Ovary (tissue), 3 donors: ENCODE measurements around the gene UBA3.

Experiments used
- POLR2A ChIP-seq: fragments of 450-650 bp; IDR thresholded peaks from one replicate; pipeline ENCODE4 v1.6.1; 2017; ENCODE audit warnings: antibody characterized with exemption, mild to moderate bottlenecking, moderate library complexity
- TF ChIP-seq, protein P1 (sequence below), 3 donors: fragments of 450-650 bp in 2 of 3; fragments of 200-600 bp in 1 of 3; IDR thresholded peaks; one replicate each; pipeline versions ENCODE4 v1.5.1 to v1.8.0; 2016 to 2022; ENCODE audit warnings: antibody characterized with exemption in 3 of 3, mild to moderate bottlenecking in 1 of 3
- donor health status: DM: no; HTN: no; CAD: no.

DNA sequence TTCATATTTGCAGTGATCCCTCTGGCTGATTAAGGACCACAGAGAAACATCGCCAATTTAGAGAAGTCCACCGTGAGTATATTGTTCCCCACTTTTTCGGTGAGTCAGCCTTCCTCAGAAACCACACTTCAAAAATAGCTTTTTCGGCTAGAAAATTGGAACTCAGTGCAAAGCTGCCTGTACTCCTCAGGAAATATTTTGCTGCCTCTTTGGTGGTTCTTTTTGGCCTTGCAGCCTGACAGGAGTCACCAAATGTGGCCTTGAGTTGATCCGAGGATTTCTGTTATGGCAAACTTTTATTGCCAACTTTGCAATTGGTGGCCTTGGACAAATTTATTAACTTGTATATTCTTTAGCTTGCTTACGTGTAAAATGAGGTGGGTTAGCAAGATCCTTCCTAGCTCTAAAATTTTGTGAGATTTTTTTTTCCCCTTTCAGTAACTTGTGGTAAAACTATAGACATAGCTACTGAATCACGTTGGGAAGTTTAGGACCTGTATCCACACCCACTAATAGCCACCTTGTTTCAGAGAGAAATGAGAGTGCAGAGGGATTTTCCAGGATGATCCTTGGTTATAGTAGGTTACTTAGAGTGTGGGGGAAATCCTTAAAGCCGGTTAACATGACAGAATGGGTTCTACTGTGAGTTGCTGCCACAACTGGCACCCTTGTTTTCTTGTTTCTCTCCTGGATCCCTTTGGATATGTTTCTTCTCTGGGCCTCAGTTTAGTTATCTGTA, 14.5 kb upstream of the UBA3 start:
- no peak for TF ChIP-seq POLR2A
- TF ChIP-seq, protein P1, sequence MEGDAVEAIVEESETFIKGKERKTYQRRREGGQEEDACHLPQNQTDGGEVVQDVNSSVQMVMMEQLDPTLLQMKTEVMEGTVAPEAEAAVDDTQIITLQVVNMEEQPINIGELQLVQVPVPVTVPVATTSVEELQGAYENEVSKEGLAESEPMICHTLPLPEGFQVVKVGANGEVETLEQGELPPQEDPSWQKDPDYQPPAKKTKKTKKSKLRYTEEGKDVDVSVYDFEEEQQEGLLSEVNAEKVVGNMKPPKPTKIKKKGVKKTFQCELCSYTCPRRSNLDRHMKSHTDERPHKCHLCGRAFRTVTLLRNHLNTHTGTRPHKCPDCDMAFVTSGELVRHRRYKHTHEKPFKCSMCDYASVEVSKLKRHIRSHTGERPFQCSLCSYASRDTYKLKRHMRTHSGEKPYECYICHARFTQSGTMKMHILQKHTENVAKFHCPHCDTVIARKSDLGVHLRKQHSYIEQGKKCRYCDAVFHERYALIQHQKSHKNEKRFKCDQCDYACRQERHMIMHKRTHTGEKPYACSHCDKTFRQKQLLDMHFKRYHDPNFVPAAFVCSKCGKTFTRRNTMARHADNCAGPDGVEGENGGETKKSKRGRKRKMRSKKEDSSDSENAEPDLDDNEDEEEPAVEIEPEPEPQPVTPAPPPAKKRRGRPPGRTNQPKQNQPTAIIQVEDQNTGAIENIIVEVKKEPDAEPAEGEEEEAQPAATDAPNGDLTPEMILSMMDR (IDR thresholded peaks at IDR 0.05), result no peak
